WTC11 (cell line): ENCODE measurements around the gene TRIM66. TPM values are rescaled to one million over a fixed set of nuclear protein-coding genes. Genes with fewer than 3 reads are reported as not detected.

Experiments used
- ATAC-seq: fragments of 200-7000 bp; cut with Tn5 transposase; 2 replicates; pipeline ENCODE4 v1.10.0; 2021; ENCODE audit warnings: mild to moderate bottlenecking, moderate library complexity
- CTCF ChIA-PET: fragments of 300-600 bp; sonication (Branson Sonifier 250); formaldehyde crosslinking; loops from one replicate; lab custom pipeline; 2021; ENCODE audit warnings: antibody characterized with exemption; lab: Charles Lee
- POLR2A ChIA-PET: fragments of 350-600 bp; sonication (Branson Sonifier 250); formaldehyde crosslinking; loops from one replicate; lab custom pipeline; 2021; ENCODE audit warnings: antibody characterized with exemption; lab: Charles Lee
- DNase-seq: peaks from one replicate; pipeline ENCODE4 v3.0.0; 2021; ENCODE audit warnings: low spot score
- H3K27ac Mint-ChIP-seq: 2 replicates; pipeline ENCODE4 v1.8.0; 2021; ENCODE audit warnings: mixed read lengths
- H3K27me3 Mint-ChIP-seq: 2 replicates; pipeline ENCODE4 v1.8.0; 2021; ENCODE audit warnings: low read depth, mild to moderate bottlenecking, moderate library complexity, mixed read lengths
- H3K36me3 Mint-ChIP-seq: 2 replicates; pipeline ENCODE4 v1.8.0; 2021; ENCODE audit warnings: mixed read lengths
- H3K4me1 Mint-ChIP-seq: 2 replicates; pipeline ENCODE4 v1.8.0; 2022; ENCODE audit warnings: mixed read lengths
- H3K4me3 Mint-ChIP-seq: 2 replicates; pipeline ENCODE4 v1.8.0; 2021; ENCODE audit warnings: mild to moderate bottlenecking, moderate library complexity, mixed read lengths
- H3K9me3 Mint-ChIP-seq: 2 replicates; pipeline ENCODE4 v1.8.0; 2021; ENCODE audit warnings: mixed read lengths
- ARID4B ChIP-seq: sonication (generic); formaldehyde crosslinking; IDR thresholded peaks from 2 replicates; pipeline ENCODE4 v1.8.0; 2023; ENCODE audit warnings: missing genetic modification reagents, mild to moderate bottlenecking, borderline replicate concordance
- CREB1 ChIP-seq: sonication (generic); formaldehyde crosslinking; IDR thresholded peaks from 2 replicates; pipeline ENCODE4 v1.8.0; 2023; ENCODE audit warnings: mild to moderate bottlenecking, missing genetic modification reagents
- CREM ChIP-seq: sonication (generic); formaldehyde crosslinking; IDR thresholded peaks from 2 replicates; pipeline ENCODE4 v1.8.1; 2022; ENCODE audit warnings: mild to moderate bottlenecking, missing genetic modification reagents, moderate library complexity
- E2F1 ChIP-seq: sonication (generic); formaldehyde crosslinking; IDR thresholded peaks from 2 replicates; pipeline ENCODE4 v1.8.0; 2022; ENCODE audit warnings: mild to moderate bottlenecking, missing genetic modification reagents
- E2F5 ChIP-seq: sonication (generic); formaldehyde crosslinking; IDR thresholded peaks from 2 replicates; pipeline ENCODE4 v1.8.1; 2022; ENCODE audit warnings: mild to moderate bottlenecking, moderate library complexity, missing genetic modification reagents
- ETV6 ChIP-seq: sonication (generic); formaldehyde crosslinking; IDR thresholded peaks from 2 replicates; pipeline ENCODE4 v1.8.1; 2022; ENCODE audit warnings: mild to moderate bottlenecking, missing genetic modification reagents
- GRHL2 ChIP-seq: fragments of 250-450 bp; sonication (Bioruptor Pico); IDR thresholded peaks from 2 replicates; pipeline ENCODE4 v1.8.0; 2022; ENCODE audit warnings: mild to moderate bottlenecking, moderate library complexity; ENCODE audit not compliant: insufficient replicate concordance, severe bottlenecking
- GTF2I ChIP-seq: fragments of 250-450 bp; sonication (Bioruptor Pico); conservative IDR thresholded peaks from 2 replicates; pipeline ENCODE4 v1.4.0; 2021; ENCODE audit warnings: mild to moderate bottlenecking
- HMGA2 ChIP-seq: fragments of 250-450 bp; sonication (Bioruptor Pico); IDR thresholded peaks from 2 replicates; pipeline ENCODE4 v1.4.0; 2021; ENCODE audit warnings: mild to moderate bottlenecking, moderate library complexity
- NFYB ChIP-seq: sonication (generic); formaldehyde crosslinking; conservative IDR thresholded peaks from 2 replicates; pipeline ENCODE4 v1.8.0; 2022; ENCODE audit warnings: low read depth, missing genetic modification reagents
- SP1 ChIP-seq: sonication (generic); formaldehyde crosslinking; conservative IDR thresholded peaks from 2 replicates; pipeline ENCODE4 v1.8.1; 2022; ENCODE audit warnings: missing genetic modification reagents
- ZBTB43 ChIP-seq: sonication (generic); formaldehyde crosslinking; IDR thresholded peaks from 2 replicates; pipeline ENCODE4 v1.8.1; 2023; ENCODE audit warnings: mild to moderate bottlenecking, missing genetic modification reagents
- ZNF219 ChIP-seq: sonication (generic); formaldehyde crosslinking; IDR thresholded peaks from 2 replicates; pipeline ENCODE4 v1.8.0; 2023; ENCODE audit warnings: missing genetic modification reagents, mild to moderate bottlenecking, borderline replicate concordance
- ZNF232 ChIP-seq: sonication (generic); formaldehyde crosslinking; IDR thresholded peaks from 2 replicates; pipeline ENCODE4 v1.8.0; 2022; ENCODE audit warnings: mild to moderate bottlenecking, missing genetic modification reagents
- ZNF281 ChIP-seq: sonication (generic); formaldehyde crosslinking; IDR thresholded peaks from 2 replicates; pipeline ENCODE4 v1.8.0; 2023; ENCODE audit warnings: mild to moderate bottlenecking, missing genetic modification reagents
- ZNF423 ChIP-seq: fragments of 250-450 bp; sonication (Bioruptor Pico); IDR thresholded peaks from 2 replicates; pipeline ENCODE4 v2.1.2; 2022; ENCODE audit warnings: mild to moderate bottlenecking, moderate library complexity
- ZNF532 ChIP-seq: fragments of 250-450 bp; sonication (Bioruptor Pico); IDR thresholded peaks from 2 replicates; pipeline ENCODE4 v1.9.0; 2021; ENCODE audit warnings: mild to moderate bottlenecking, borderline replicate concordance
- total RNA-seq: library from RNA; stranded (reverse); gene quantifications from 3 replicates; pipeline ENCODE4 v1.2.3, GENCODE V29; 2021

Gene TRIM66
- total RNA-seq, 1 experiment from 2014 or later, result 5.6 TPM

- TF ChIP-seq ZNF532, result no peak
- no peak for TF ChIP-seq ZNF281
- no peak for TF ChIP-seq E2F5 (CRISPR knock-in tag)
- no peak for TF ChIP-seq ZBTB43 (CRISPR knock-in tag)
- TF ChIP-seq GRHL2 (CRISPR knock-in tag), result no peak
- TF ChIP-seq ZNF232 (CRISPR knock-in tag), result no peak
- TF ChIP-seq E2F1, result no peak
- TF ChIP-seq ZNF219 (CRISPR knock-in tag), result no peak
- TF ChIP-seq, all 79 proteins: peak for 0
Measured at GRCh38 chr11:8636127-8636526, 46.3 kb downstream of the TRIM66 start (continued).

GRCh38 chr11:8634498-8634897, 48.0 kb downstream of the TRIM66 start:
- no peaks in the 10 kb centered on the region; the same call in 1 of the 2 replicates for H3K27me3 Mint-ChIP-seq
- POLR2A ChIA-PET, result no interaction called here
- H3K4me1 Mint-ChIP-seq, result no peaks in the 10 kb centered on the region
- peaks cover 13% of the 10 kb centered on the region for H3K9me3 Mint-ChIP-seq
- ATAC-seq (no peak), DNase-seq (no peak)
- H3K27ac Mint-ChIP-seq, result no peak overlapping the region
- peaks cover 18% of the 10 kb centered on the region; the same call in 1 of the 2 replicates for H3K36me3 Mint-ChIP-seq
- CTCF ChIA-PET, result no interaction called here
- H3K4me3 Mint-ChIP-seq, result no peak overlapping the region
- no peak for TF ChIP-seq GTF2I (CRISPR knock-in tag)
- TF ChIP-seq SP1 (CRISPR knock-in tag), result no peak
- no peak for TF ChIP-seq ETV6
- no peak for TF ChIP-seq ARID4B (CRISPR knock-in tag)
- no peak for TF ChIP-seq CREB1
- TF ChIP-seq ZNF423 (CRISPR knock-in tag), result no peak
- TF ChIP-seq CREM, result no peak
- no peak for TF ChIP-seq ZNF281
- TF ChIP-seq HMGA2, result no peak
- no peak for TF ChIP-seq E2F1
- no peak for TF ChIP-seq NFYB
